ENCODE results near the gene TEX48. TPM values are rescaled to one million over a fixed set of nuclear protein-coding genes. Genes with fewer than 3 reads are reported as not detected.

Gene TEX48
- polyA plus RNA-seq, 1 donor = not detected

DNA sequence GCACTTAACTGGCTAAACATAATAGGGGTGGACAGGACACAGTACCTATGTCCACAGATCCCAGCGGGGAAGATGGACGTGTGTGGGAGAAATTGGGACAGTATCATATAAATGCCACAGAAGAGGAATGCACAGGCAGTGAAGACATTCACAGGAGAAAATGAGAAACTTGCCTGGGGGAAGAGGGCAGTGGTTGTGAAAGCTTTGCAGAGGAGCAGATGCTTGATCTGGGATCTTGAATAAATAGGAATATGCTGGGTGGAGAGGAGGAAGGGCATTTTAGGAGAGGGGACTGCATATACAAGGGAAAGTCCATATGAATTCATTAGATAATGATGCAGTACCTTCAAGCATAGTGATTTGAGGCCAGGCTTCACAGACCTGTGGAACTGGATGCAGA is 57.3 kb downstream of the TEX48 start:
- Histone ChIP-seq H3K27me3 (ENCODE audit: control insufficient read depth, insufficient read depth, low read length) (no peaks in the 10 kb centered on the region), H3K4me3 (ENCODE audit: low read length) (no peak overlapping the region), H3K27ac (ENCODE audit: low read length) (no peak overlapping the region), H3K9me3 (ENCODE audit: control insufficient read depth, low read depth, low read length) (no peaks in the 10 kb centered on the region), H3K36me3 (ENCODE audit: control insufficient read depth, insufficient read depth, low read length) (peaks cover 21% of the 10 kb centered on the region), H3K4me1 (ENCODE audit: control insufficient read depth, insufficient read depth, low read length) (no peaks in the 10 kb centered on the region)
- no peak for DNase-seq
- WGBS (ENCODE audit: insufficient coverage, low lambda C conversion rate) = no CpG with 5 or more reads among the region's 2 CpGs

DNA sequence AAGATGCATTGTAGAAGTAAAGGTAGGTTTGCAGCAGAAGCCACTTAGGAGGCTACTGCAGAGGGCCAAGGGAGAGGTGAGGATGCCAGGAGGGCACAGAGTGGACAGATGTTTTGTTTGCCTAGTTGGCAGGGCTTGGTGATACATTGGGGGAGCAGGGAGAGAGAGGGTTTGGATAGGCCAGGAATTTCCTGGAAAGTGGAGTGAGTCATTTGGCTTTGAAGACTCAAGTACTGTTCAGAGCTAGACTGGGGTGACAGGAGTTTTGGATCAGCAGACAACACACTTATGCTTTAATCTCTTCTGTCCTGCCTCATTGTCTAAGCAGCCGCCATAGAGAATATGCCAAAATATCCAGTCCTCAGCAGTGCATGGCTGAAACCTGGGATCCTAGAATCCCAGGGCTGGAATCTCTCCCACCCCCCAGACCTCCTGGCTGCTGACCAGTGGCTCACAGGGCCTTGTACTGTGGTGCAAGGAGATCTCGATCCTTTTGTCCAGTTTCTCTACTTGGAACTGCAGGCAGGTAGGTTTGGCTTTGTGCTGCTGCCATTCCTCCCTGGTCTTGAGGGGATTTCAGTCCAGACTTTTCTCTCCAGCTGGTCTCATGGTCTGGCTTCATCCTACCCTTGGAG is 59.9 kb downstream of the TEX48 start:
- Histone ChIP-seq H3K9me3 (ENCODE audit: control insufficient read depth, low read depth, low read length) (no peaks in the 10 kb centered on the region), H3K4me3 (ENCODE audit: low read length) (no peak overlapping the region), H3K4me1 (ENCODE audit: control insufficient read depth, insufficient read depth, low read length) (no peaks in the 10 kb centered on the region), H3K27ac (ENCODE audit: low read length) (no peak overlapping the region), H3K27me3 (ENCODE audit: control insufficient read depth, insufficient read depth, low read length) (no peaks in the 10 kb centered on the region), H3K36me3 (ENCODE audit: control insufficient read depth, insufficient read depth, low read length) (peaks cover 8% of the 10 kb centered on the region)
- no CpG with 5 or more reads among the region's 2 CpGs for WGBS (ENCODE audit: insufficient coverage, low lambda C conversion rate)
- no peak for DNase-seq

DNA sequence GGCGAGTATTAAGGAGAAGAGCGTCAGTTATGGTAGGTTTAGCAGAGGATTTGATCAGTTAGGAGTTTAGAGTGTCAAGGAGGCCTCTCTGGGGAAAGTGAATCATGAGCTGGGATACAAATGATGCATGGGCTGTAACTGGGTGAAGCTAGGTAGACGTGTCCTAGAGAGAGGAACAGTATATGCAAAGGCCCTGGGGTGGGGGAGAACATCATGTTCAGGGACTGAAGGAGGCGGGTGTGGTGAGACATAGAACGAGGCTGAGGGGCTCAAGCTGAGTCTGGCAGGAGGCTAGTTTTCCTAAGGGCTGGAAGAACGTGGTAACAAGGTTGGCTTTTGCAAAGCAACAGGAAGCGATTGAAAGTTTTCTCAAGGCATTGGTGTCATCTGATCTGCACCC is 60.4 kb downstream of the TEX48 start:
- no CpG with 5 or more reads among the region's 7 CpGs for WGBS (ENCODE audit: insufficient coverage, low lambda C conversion rate)
- H3K27ac ChIP-seq (ENCODE audit: low read length) = no peak overlapping the region
- H3K9me3 ChIP-seq (ENCODE audit: control insufficient read depth, low read depth, low read length) = no peaks in the 10 kb centered on the region
- no peak overlapping the region for H3K4me3 ChIP-seq (ENCODE audit: low read length)
- peaks cover 8% of the 10 kb centered on the region for H3K36me3 ChIP-seq (ENCODE audit: control insufficient read depth, insufficient read depth, low read length)
- H3K27me3 ChIP-seq (ENCODE audit: control insufficient read depth, insufficient read depth, low read length) = no peaks in the 10 kb centered on the region
- no peaks in the 10 kb centered on the region for H3K4me1 ChIP-seq (ENCODE audit: control insufficient read depth, insufficient read depth, low read length)
- no peak for DNase-seq

DNA sequence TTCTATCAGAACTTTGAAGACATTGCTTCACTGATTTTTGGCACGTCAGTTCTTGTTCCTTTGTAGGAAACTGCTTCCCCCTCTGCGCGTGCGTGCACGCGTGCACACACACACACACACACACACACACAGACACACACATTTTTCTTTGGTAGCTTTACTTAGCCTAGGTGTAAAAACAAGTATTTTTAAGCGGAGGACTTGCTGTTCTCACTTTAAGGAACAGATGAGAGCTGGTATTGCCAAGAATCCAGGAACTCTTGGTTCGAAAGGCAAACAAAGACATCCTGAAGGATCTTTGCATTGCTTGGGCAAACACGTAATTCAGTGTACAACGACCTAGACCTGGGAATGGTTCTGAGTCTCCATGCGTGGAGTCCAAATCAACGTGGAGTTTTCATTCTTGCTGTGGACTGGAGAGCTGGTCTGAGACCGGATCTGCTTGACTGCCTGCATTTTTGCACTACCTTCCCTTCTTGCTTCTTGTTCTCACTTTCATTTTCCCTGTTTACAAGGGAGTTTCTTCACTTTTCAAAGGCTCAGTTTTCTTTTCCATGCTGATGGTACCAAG is 62.7 kb downstream of the TEX48 start:
- no peak overlapping the region for H3K4me3 ChIP-seq (ENCODE audit: low read length)
- H3K36me3 ChIP-seq (ENCODE audit: control insufficient read depth, insufficient read depth, low read length) = peaks cover 6% of the 10 kb centered on the region
- H3K27ac ChIP-seq (ENCODE audit: low read length) = no peak overlapping the region
- no peak for DNase-seq
- H3K9me3 ChIP-seq (ENCODE audit: control insufficient read depth, low read depth, low read length) = no peaks in the 10 kb centered on the region
- WGBS (ENCODE audit: insufficient coverage, low lambda C conversion rate) = no CpG with 5 or more reads among the region's 13 CpGs
- no peaks in the 10 kb centered on the region for H3K4me1 ChIP-seq (ENCODE audit: control insufficient read depth, insufficient read depth, low read length)
- no peaks in the 10 kb centered on the region for H3K27me3 ChIP-seq (ENCODE audit: control insufficient read depth, insufficient read depth, low read length)

DNA sequence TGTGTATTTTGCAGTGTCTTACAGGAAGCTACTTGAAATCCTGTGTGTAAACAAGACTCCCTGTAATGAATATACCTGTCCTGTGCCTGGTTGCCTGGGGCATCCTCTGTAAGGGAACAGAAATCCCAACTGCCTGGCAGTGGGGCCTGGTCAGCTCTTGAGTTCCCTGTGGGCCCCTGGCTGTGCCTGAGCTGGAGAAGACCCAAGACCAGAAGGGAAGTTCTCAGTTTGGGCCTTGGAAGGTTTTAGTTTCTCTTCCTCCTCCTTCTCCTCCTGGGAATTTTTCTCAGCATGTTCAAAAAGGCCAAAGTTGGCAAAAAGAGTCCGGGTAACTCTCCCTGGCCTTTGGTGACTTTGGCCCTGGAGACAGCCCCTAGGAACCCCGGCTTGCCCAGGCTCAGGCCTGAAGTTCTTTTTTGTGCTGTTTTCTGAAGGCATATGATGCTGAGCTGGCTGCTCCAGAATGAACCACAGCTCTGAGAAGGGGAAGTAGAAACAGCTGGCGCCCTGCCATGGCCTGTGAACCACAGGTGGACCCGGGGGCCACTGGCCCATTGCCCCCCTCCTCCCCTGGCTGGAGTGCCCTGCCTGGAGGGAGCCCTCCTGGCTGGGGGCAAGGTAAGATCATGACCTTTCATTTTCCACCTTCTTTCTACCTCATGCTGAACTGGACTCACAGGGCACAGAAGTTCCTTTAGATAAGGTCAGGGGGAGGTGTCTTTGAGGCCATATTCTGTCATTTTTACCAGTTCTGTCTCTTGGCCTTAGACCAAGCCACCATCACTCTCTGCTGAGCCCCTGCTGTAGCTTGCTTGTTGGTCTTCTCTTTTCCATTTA is 65.1 kb downstream of the TEX48 start:
- DNase-seq = no peak
- peaks cover 8% of the 10 kb centered on the region for H3K4me1 ChIP-seq (ENCODE audit: control insufficient read depth, insufficient read depth, low read length)
- H3K27me3 ChIP-seq (ENCODE audit: control insufficient read depth, insufficient read depth, low read length) = no peaks in the 10 kb centered on the region
- no peak overlapping the region for H3K4me3 ChIP-seq (ENCODE audit: low read length)
- H3K36me3 ChIP-seq (ENCODE audit: control insufficient read depth, insufficient read depth, low read length) = peaks cover 6% of the 10 kb centered on the region
- no CpG with 5 or more reads among the region's 4 CpGs for WGBS (ENCODE audit: insufficient coverage, low lambda C conversion rate)
- no peak overlapping the region for H3K27ac ChIP-seq (ENCODE audit: low read length)
- no peaks in the 10 kb centered on the region for H3K9me3 ChIP-seq (ENCODE audit: control insufficient read depth, low read depth, low read length)

Other genes with a start within 250 kb of the TEX48 start
- gene WHRN, start 176.7 kb downstream of the TEX48 start, polyA plus RNA-seq = 10.2 TPM
- gene ATP6V1G1, start 94.4 kb downstream of the TEX48 start, polyA plus RNA-seq = 148 TPM
- 6.5 TPM for gene TMEM268, start 70.9 kb downstream of the TEX48 start, polyA plus RNA-seq
- gene TEX53, start 24.4 kb downstream of the TEX48 start, polyA plus RNA-seq = not detected
- 10.2 TPM for gene TNFSF15, start 123.8 kb upstream of the TEX48 start, polyA plus RNA-seq
- gene TNFSF8, start 248.4 kb upstream of the TEX48 start, polyA plus RNA-seq = 0.25 TPM

Measured in large intestine (tissue), 3 donors.